GM12873 (cell line): ENCODE results near the gene RPTOR.

Experiments used
- TF ChIP-seq, protein P1 (sequence below): IDR thresholded peaks from 2 replicates; pipeline ENCODE4 v1.5.1; 2012; ENCODE audit warnings: low read depth, mild to moderate bottlenecking, moderate library complexity, low read length, control low read depth; ENCODE audit not compliant: insufficient read depth; ENCODE audit errors: missing control alignments

Gene RPTOR

DNA sequence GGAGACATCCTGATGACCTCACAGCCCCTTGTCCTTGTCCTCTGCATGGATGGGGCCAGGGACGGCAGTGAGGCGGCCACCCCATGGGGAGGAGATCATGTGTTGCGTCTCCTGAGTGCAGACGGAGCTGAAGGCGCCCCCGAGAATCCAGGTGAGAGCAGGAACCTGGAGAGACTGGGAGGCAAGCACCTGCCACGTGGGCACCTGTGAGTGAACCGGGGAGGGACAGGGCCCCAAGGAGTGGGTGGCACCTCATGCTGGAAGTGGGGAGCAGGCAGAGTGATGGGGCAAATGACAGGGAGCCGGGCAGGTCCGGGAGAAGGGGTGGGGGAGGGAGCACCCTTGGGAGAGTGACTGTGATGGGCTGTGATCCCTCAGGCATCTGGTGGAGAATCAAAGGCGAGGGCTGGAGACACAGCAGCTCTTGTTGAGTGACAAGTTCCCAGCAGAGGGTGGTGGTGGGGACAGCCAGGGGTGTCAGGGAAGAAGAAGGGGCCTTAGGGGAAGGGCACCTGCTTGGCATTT, 272.7 kb downstream of the RPTOR start:
- TF ChIP-seq, protein P1, sequence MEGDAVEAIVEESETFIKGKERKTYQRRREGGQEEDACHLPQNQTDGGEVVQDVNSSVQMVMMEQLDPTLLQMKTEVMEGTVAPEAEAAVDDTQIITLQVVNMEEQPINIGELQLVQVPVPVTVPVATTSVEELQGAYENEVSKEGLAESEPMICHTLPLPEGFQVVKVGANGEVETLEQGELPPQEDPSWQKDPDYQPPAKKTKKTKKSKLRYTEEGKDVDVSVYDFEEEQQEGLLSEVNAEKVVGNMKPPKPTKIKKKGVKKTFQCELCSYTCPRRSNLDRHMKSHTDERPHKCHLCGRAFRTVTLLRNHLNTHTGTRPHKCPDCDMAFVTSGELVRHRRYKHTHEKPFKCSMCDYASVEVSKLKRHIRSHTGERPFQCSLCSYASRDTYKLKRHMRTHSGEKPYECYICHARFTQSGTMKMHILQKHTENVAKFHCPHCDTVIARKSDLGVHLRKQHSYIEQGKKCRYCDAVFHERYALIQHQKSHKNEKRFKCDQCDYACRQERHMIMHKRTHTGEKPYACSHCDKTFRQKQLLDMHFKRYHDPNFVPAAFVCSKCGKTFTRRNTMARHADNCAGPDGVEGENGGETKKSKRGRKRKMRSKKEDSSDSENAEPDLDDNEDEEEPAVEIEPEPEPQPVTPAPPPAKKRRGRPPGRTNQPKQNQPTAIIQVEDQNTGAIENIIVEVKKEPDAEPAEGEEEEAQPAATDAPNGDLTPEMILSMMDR: no peak

DNA sequence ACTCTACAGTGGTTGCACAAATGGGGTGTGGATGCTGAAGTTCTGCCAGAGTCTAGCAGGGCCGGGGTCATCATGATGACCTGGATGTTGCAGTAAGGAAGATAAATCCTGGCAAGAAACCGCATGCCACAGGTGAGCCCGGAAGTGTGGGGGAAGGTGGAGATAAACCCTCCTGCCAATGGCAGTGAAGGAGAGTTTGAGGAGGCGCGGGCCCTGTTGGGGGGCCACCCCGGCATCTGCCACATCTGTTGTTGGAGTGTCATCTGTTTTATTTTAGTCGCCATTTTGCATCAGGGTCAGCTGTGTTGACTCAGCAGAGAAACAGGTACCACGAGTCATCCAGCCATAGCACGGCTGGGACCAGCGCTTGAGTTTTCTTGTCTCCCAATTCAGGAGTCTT, 273.2 kb downstream of the RPTOR start:
- TF ChIP-seq, protein P1: no peak

DNA sequence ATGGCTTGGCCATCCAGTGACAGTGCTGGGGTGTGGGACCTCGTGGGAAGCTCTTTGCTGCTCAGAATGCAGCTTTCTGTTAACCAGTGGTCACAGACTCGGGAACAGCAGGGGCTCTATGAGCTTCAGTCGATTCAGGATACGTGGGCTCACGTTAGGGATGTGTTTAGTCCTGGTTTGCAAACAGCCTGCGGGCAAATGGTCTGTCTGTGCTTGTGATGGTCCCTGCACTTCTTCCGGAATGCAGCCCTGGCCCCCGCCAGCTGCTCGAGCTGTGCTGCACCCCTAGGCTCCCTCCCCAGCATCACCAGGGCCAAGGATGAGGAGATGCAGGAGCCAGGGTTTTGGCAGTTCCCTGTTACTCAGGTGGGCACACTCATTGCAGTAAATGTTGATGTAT, 274.2 kb downstream of the RPTOR start:
- TF ChIP-seq, protein P1: no peak

DNA sequence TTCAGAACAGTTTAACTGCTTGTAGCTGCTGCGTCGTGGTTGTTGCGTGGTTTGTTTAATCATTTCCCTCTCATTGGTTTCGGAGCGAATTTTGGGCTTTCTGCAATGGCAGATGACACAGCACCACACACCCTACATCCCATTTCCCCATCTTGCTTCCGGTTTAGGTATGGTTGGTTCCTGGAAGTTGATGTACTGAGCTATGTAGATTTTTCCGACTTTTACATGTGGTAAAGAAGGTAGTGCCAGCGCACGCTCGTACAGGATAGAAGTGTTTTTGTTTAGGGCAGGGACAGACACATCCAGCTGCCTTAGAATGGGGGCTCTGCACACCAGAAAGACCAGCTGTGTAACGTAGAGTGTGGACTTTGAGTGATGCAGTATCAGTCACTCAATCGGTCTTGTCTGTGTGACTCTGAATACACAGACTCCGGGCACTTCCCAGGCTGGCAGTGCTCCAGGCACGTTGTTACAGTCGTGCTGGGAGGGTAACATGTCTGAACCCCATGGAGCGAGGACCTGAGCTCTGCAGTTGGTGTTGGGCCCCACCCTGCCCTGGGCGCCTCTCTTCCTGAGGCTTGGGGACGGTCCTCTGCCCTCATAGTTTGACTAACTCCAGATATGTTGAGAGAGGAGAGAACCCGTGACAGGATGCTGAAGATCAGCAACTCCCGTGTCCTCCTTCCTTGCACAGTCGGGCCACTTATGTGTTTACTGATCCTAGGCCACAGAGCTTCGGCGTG, 275.0 kb downstream of the RPTOR start:
- TF ChIP-seq, protein P1: no peak

DNA sequence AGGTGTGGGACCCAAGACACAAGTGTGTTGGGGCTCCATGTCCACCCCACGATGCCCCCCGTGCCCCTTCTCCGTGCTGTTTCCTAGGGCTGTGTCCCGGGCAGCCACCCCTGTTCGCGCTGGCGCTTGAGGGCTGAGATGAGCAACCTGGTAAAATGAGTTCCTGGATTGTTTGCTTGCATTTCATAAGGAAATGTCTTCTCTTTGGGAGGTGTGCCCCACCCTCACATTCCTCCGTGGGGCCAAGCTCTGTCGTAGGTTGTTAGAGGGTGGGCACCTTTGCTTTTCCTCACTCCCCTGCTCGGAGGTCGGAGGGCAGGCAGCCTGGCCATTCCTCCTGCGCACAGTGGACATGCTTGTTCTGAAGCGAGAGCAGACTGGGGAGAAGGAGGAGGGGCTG, 275.7 kb downstream of the RPTOR start:
- TF ChIP-seq, protein P1: no peak

DNA sequence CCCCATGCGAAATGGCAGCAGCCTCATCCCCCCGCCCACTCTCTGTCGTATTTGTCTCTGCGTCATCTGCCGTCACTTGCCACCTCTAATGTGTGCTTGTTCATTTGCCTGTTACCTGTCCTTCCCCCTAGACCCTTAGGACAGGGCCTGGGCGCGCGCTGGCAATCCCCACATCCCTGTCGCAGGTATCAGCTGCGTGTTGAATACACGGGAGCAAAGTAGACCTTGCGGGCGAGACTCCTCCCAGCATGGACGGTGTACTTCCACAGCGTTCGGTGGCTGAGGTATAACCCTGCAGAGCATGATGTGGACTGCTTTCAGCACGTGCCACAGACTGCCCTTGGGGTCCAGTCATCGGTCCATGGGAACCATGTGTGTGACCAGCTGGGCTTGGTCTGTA, 276.9 kb downstream of the RPTOR start:
- TF ChIP-seq, protein P1: no peak

DNA sequence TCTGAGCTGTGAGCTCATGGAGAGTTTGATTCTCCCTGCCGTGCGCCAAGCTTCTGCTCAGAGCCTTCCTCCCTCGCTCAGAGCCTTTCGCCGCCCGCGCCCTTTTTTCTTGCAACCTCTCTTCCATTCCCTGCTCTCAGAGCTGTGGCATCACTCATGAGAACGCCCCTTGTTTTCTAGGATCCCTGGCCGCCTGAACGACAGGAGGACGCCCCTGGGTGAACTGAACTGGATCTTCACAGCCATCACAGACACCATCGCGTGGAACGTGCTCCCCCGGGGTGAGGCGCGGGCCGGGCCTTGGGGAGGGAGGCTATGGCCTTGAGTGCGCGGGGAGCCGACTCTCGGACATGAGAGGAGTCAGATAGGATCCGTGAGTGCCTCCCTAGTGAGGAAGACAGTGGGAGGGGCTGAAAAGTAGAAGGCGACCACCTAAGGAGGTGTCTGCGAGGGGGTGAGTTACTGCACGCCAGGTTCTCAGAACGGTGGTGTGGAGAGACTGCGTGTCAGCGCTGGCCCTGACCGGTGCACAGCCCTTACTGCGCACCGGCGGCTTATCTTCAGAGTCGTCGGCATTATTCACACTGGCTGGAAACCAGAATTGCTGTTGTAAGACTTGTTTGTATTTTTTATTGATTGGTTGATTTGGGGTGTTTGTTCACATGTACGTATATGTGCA, 277.5 kb downstream of the RPTOR start:
- TF ChIP-seq, protein P1: no peak
